Mammary epithelial cell (primary cell): ENCODE data around the gene SCARB1.

Source experiments
- CTCF ChIP-seq, 2 donors: IDR thresholded peaks in 1 of 2; conservative IDR thresholded peaks in 1 of 2; 2 replicates each; pipeline ENCODE4 v1.5.1; 2011 to 2012; ENCODE audit warnings: inconsistent platforms in 2 of 2, low read length in 2 of 2, mild to moderate bottlenecking in 2 of 2, control low read depth in 1 of 2, low read depth in 1 of 2; ENCODE audit not compliant: insufficient read depth in 1 of 2; ENCODE audit errors: extremely low read depth in 1 of 2
- EZH2 ChIP-seq: IDR thresholded peaks from 2 replicates; pipeline ENCODE4 v1.6.1; 2012; ENCODE audit warnings: low read length, inconsistent platforms, borderline replicate concordance

DNA sequence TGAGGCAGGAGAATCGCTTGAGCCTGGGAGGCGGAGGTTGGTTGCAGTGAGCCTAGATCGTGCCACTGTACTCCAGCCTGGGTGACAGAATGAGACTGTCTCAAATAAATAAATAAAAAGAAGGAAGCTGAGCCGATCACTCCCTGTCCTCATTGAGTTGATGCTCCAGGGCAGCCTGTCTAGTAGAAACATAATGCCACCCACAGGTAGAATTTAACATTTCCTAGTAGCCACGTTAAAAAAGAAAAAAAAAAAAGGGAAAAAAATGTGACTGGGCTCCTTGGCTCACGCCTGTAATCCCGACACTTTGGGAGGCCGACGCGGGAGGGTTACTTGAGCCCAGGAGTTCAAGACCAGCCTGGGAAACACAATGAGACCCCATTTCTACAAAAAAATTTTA, 135.7 kb downstream of the SCARB1 start:
- TF ChIP-seq CTCF (conservative IDR thresholded peaks at IDR 0.05 in 1 of 2, IDR thresholded peaks at IDR 0.05 in 1 of 2; ENCODE audit: extremely low read depth in 1 of 2, insufficient read depth in 1 of 2, low read depth in 1 of 2, low read length in 2 of 2) (peak in 1 of 2 donors; percentile 23), EZH2 (no peak)
